Endothelial cell of umbilical vein (primary cell): ENCODE measurements around the gene GNPAT. TPM values are rescaled to one million over a fixed set of nuclear protein-coding genes. Genes with fewer than 3 reads are reported as not detected.

Source experiments
- BruUV-seq: library from RNA; stranded (reverse); fragments of 400-500 nt; replicated peaks from 2 replicates; lab custom pipeline; 2021; lab: Mats Ljungman, UMichigan
- CTCF ChIA-PET: fragments of 300-600, 350-600 bp; sonication (Branson Sonifier 250); formaldehyde crosslinking; loops from one replicate; lab custom pipeline; 2021; ENCODE audit warnings: antibody characterized with exemption, inconsistent platforms; lab: Charles Lee
- POLR2A ChIA-PET: fragments of 300-600, 350-600 bp; sonication (Branson Sonifier 250); formaldehyde crosslinking; loops from one replicate; lab custom pipeline; 2021; ENCODE audit warnings: antibody characterized with exemption, inconsistent platforms; lab: Charles Lee
- DNase-seq: peaks from one replicate; pipeline ENCODE4 v3.0.0-alpha.2; 2011; ENCODE audit warnings: low read depth, low spot score
- FAIRE-seq: peaks from 2 replicates; lab custom pipeline; 2011; peaks lifted over from hg19 to GRCh38; lab: Jason Lieb, UNC
- H2AFZ ChIP-seq: 2 replicates; pipeline ENCODE4 v1.6.0; 2012; ENCODE audit warnings: low read depth, low read length, control low read depth, inconsistent platforms
- H3K27ac ChIP-seq: 2 replicates; pipeline ENCODE4 v1.5.1; 2011; ENCODE audit warnings: low read depth, mild to moderate bottlenecking, control low read depth, low read length, moderate library complexity; ENCODE audit not compliant: insufficient read depth
- H3K27me3 ChIP-seq, 2 experiments: 2 replicates each; pipeline versions ENCODE4 v1.6.0 to v1.6.1; 2011; ENCODE audit warnings: low read length in 2 of 2, mixed read lengths in 1 of 2; ENCODE audit not compliant: control insufficient read depth in 2 of 2, insufficient read depth in 2 of 2
- H3K36me3 ChIP-seq, 2 experiments: 2 replicates in 1 of 2; 3 replicates in 1 of 2; pipeline ENCODE4 v1.5.1; 2011; ENCODE audit warnings: low read length in 2 of 2, mild to moderate bottlenecking in 1 of 2, moderate library complexity in 1 of 2; ENCODE audit not compliant: control insufficient read depth in 2 of 2, insufficient read depth in 2 of 2; ENCODE audit errors: extremely low read depth in 1 of 2
- H3K4me1 ChIP-seq: 3 replicates; pipeline ENCODE4 v1.5.1; 2011; ENCODE audit warnings: mild to moderate bottlenecking, low read length; ENCODE audit not compliant: control insufficient read depth, insufficient read depth; ENCODE audit errors: extremely low read depth
- H3K4me2 ChIP-seq: 2 replicates; pipeline ENCODE4 v1.6.1; 2011; ENCODE audit warnings: low read length, control low read depth, mixed read lengths; ENCODE audit not compliant: insufficient read depth
- H3K4me3 ChIP-seq, 3 experiments: fragments of 200-600 bp in 1 of 3; sonication (generic), shearing (Covaris generic) in 1 of 3; replicated peaks in 1 of 3; 2 replicates each; pipeline ENCODE4 v1.5.1; 2011 to 2016; ENCODE audit warnings: control low read depth in 3 of 3, low read length in 3 of 3, mild to moderate bottlenecking in 2 of 3, inconsistent platforms in 1 of 3, low read depth in 1 of 3, moderate library complexity in 1 of 3; ENCODE audit not compliant: insufficient read depth in 1 of 3
- H3K79me2 ChIP-seq: 2 replicates; pipeline ENCODE4 v1.6.0; 2012; ENCODE audit warnings: low read length, inconsistent platforms; ENCODE audit not compliant: control insufficient read depth, insufficient read depth
- H3K9ac ChIP-seq: replicated peaks from 2 replicates; pipeline ENCODE3; 2011; ENCODE audit warnings: low read length, control low read depth; ENCODE audit not compliant: insufficient read depth; ENCODE audit errors: extremely low read depth
- H3K9me1 ChIP-seq: replicated peaks from 3 replicates; pipeline ENCODE4 v1.6.0; 2011; ENCODE audit warnings: mild to moderate bottlenecking, low read length; ENCODE audit not compliant: control insufficient read depth, insufficient read depth; ENCODE audit errors: extremely low read depth
- H3K9me3 ChIP-seq: replicated peaks from 2 replicates; pipeline ENCODE4 v1.5.1; 2012; ENCODE audit warnings: low read length, inconsistent platforms; ENCODE audit not compliant: control insufficient read depth, insufficient read depth
- H4K20me1 ChIP-seq: replicated peaks from 2 replicates; pipeline ENCODE3; 2011; ENCODE audit warnings: mild to moderate bottlenecking, low read length; ENCODE audit not compliant: control insufficient read depth, insufficient read depth; ENCODE audit errors: extremely low read depth
- CTCF ChIP-seq, 2 donors: IDR thresholded peaks; 1 replicate in 1 of 2; 2 replicates in 1 of 2; pipeline ENCODE4 v1.5.1; 2011; ENCODE audit warnings: low read length in 2 of 2, mild to moderate bottlenecking in 2 of 2, moderate library complexity in 2 of 2, control low read depth in 1 of 2, inconsistent platforms in 1 of 2, low read depth in 1 of 2; ENCODE audit not compliant: insufficient read depth in 1 of 2; ENCODE audit errors: extremely low read depth in 1 of 2
- EZH2 ChIP-seq: IDR thresholded peaks from 2 replicates; pipeline ENCODE4 v1.6.1; 2012; ENCODE audit warnings: borderline replicate concordance, low read depth, mild to moderate bottlenecking, moderate library complexity, low read length, inconsistent platforms; ENCODE audit not compliant: severe bottlenecking
- FOS ChIP-seq: IDR thresholded peaks from 2 replicates; pipeline ENCODE4 v1.6.1; 2011; ENCODE audit warnings: mild to moderate bottlenecking, low read length, moderate library complexity, borderline replicate concordance; ENCODE audit not compliant: insufficient read depth
- GATA2 ChIP-seq: IDR thresholded peaks from 2 replicates; pipeline ENCODE4 v1.7.0; 2011; ENCODE audit warnings: low read depth, mild to moderate bottlenecking, moderate library complexity, mixed read lengths, low read length; ENCODE audit not compliant: insufficient read length, insufficient read depth
- JUN ChIP-seq: IDR thresholded peaks from 2 replicates; pipeline ENCODE4 v1.6.1; 2011; ENCODE audit warnings: borderline replicate concordance, low read depth; ENCODE audit not compliant: insufficient read length, insufficient read depth
- MAX ChIP-seq: IDR thresholded peaks from 2 replicates; pipeline ENCODE4 v1.6.1; 2011; ENCODE audit not compliant: insufficient read depth, insufficient read length
- MYC ChIP-seq: IDR thresholded peaks from one replicate; pipeline ENCODE4 v1.6.1; 2011; ENCODE audit warnings: mild to moderate bottlenecking, low read depth, low read length
- POLR2A ChIP-seq: IDR thresholded peaks from 2 replicates; pipeline ENCODE4 v1.6.1; 2012; ENCODE audit warnings: low read depth, mild to moderate bottlenecking, control low read depth, low read length
- POLR2AphosphoS5 ChIP-seq: IDR thresholded peaks from 2 replicates; pipeline ENCODE4 v1.6.1; 2012; ENCODE audit warnings: low read depth, mild to moderate bottlenecking, control low read depth, low read length, moderate library complexity; ENCODE audit not compliant: insufficient read depth
- dilution Hi-C: fragments of 300-500 bp; cut with MboI; formaldehyde crosslinking; loops from one replicate; pipeline ENCODE4 v1.15.0; 2019; ENCODE audit warnings: low sequenced_read_pairs; ENCODE audit not compliant: extremely low pct_ligation_motif_present
- intact Hi-C: fragments of 100-400 bp; cut with micrococcal nuclease; formaldehyde crosslinking; loops from one replicate; pipeline ENCODE4 v1.10.0; 2022
- polyA plus RNA-seq, 4 experiments: library from polyadenylated mRNA; depleted of rRNA in 3 of 4; stranded (reverse) in 3 of 4; unstranded in 1 of 4; fragments of >200 nt; gene quantifications; 2 replicates each; pipeline versions ENCODE4 v1.2.1 to v1.2.3, GENCODE V29; 2011 to 2012; ENCODE audit warnings: missing spikeins in 1 of 4
- total RNA-seq: library from RNA; stranded (reverse); gene quantifications from 2 replicates; pipeline ENCODE4 v1.2.3, GENCODE V29; 2021

The GNPAT gene
- total and polyA plus RNA-seq, 2 donors (not counting 3 experiments of a cell fraction or from before 2014, with no cell fraction given), result 18.9 to 51.4 TPM

GRCh38 chr1:231226156-231226555, 14.9 kb upstream of the GNPAT start:
- TF ChIP-seq JUN (no peak), POLR2AphosphoS5 (no peak), FOS (no peak), MYC (no peak), POLR2A (no peak), EZH2 (no peak), GATA2 (no peak), MAX (no peak), CTCF (IDR thresholded peaks at IDR 0.05; ENCODE audit: extremely low read depth in 1 of 2, insufficient read depth in 1 of 2, low read depth in 1 of 2, low read length in 2 of 2) (no peak)
- Histone ChIP-seq H3K9ac (no peak overlapping the region), H3K27me3 (no peaks in the 10 kb centered on the region), H3K4me1 (no peaks in the 10 kb centered on the region), H2AFZ (no peak overlapping the region), H3K4me2 (no peak overlapping the region), H3K9me1 (no peaks in the 10 kb centered on the region), H3K79me2 (no peaks in the 10 kb centered on the region), H3K4me3 (no peak overlapping the region), H3K36me3 (peaks cover 9 to 18% of the 10 kb centered on the region in 2 experiments), H3K9me3 (no peaks in the 10 kb centered on the region), H4K20me1 (no peaks in the 10 kb centered on the region), H3K27ac (no peak overlapping the region)
- FAIRE-seq (no peak), DNase-seq (no peak)
- CTCF ChIA-PET, result interaction anchor here (0.8 kb wide), 1 partner anchor 12 kb away, joined by 3 read pairs; no protein-coding TSS in a partner anchor
- BruUV-seq, result no TSS peak
- dilution Hi-C loops, result no loop called here
- POLR2A ChIA-PET, result no interaction called here
- intact Hi-C loops, result no loop called here
